ENCODE measurements around the gene STAG1. TPM values are rescaled to one million over a fixed set of nuclear protein-coding genes. Genes with fewer than 3 reads are reported as not detected.

The STAG1 gene
- total and polyA plus RNA-seq, 4 donors = 4.6 to 28.0 (median 16.6) TPM

DNA sequence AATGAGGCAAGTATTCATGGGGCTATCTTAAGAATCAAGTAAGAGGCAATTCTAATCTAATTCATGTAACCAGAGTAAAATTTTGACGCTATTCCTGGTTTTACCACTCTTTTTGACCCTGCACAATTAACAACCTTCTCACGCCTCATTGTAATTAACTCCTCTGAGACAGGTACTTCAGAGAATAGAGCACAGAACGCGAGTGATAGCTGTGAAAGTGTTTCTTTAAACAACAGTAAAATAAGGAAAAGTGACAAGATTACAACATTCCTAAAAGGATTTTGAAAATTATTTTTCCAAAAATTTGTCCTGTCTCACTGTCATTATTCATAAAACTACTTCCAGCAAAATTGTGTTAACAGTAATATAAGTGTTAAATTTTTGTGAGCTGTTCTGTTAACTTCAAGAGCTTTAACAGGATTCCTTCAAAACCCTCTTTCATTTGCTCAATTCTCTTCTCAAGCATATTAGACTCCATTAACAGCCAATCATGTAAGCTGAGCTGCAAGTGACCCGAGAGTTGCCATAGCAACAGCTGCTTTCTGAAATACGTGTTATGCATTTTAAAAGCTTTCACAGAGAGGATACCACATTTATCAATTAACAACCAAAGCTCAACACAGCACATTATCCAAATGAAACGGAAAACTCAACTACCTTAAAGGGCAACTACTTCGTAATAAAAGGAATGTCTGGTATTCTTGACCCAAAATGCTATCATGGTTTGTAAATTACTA is 93.1 kb downstream of the STAG1 start:
- Histone ChIP-seq H3K27ac (ENCODE audit: low read depth in 1 of 2, low read length in 2 of 2) (no peak overlapping the region), H3K36me3 (ENCODE audit: control insufficient read depth in 4 of 4, insufficient read depth in 3 of 4, low read depth in 1 of 4, low read length in 3 of 4) (no peaks in the 10 kb centered on the region), H3K9me3 (ENCODE audit: control insufficient read depth in 4 of 4, low read length in 3 of 4) (peaks cover 0 to 4% (median 0%) of the 10 kb centered on the region in 4 donors), H3K4me3 (ENCODE audit: low read depth in 1 of 3, low read length in 3 of 3) (no peak overlapping the region), H3K9ac (ENCODE audit: low read depth in 1 of 2, low read length in 2 of 2) (no peak overlapping the region), H3K27me3 (ENCODE audit: control insufficient read depth in 4 of 4, insufficient read depth in 4 of 4, low read length in 3 of 4) (no peaks in the 10 kb centered on the region), H3K4me1 (ENCODE audit: control insufficient read depth in 4 of 4, insufficient read depth in 4 of 4, low read length in 3 of 4) (peaks cover 0 to 3% (median 0%) of the 10 kb centered on the region in 4 donors)
- TF ChIP-seq, protein P1, sequence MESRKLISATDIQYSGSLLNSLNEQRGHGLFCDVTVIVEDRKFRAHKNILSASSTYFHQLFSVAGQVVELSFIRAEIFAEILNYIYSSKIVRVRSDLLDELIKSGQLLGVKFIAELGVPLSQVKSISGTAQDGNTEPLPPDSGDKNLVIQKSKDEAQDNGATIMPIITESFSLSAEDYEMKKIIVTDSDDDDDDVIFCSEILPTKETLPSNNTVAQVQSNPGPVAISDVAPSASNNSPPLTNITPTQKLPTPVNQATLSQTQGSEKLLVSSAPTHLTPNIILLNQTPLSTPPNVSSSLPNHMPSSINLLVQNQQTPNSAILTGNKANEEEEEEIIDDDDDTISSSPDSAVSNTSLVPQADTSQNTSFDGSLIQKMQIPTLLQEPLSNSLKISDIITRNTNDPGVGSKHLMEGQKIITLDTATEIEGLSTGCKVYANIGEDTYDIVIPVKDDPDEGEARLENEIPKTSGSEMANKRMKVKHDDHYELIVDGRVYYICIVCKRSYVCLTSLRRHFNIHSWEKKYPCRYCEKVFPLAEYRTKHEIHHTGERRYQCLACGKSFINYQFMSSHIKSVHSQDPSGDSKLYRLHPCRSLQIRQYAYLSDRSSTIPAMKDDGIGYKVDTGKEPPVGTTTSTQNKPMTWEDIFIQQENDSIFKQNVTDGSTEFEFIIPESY (IDR thresholded peaks at IDR 0.05) = no peak
- no peak for TF ChIP-seq FOXA1 (IDR thresholded peaks at IDR 0.05)
- no peak for TF ChIP-seq RXRA (IDR thresholded peaks at IDR 0.05)
- no peak for TF ChIP-seq JUND (IDR thresholded peaks at IDR 0.05)
- no peak for TF ChIP-seq RAD21 (IDR thresholded peaks at IDR 0.05)
- TF ChIP-seq, protein P2, sequence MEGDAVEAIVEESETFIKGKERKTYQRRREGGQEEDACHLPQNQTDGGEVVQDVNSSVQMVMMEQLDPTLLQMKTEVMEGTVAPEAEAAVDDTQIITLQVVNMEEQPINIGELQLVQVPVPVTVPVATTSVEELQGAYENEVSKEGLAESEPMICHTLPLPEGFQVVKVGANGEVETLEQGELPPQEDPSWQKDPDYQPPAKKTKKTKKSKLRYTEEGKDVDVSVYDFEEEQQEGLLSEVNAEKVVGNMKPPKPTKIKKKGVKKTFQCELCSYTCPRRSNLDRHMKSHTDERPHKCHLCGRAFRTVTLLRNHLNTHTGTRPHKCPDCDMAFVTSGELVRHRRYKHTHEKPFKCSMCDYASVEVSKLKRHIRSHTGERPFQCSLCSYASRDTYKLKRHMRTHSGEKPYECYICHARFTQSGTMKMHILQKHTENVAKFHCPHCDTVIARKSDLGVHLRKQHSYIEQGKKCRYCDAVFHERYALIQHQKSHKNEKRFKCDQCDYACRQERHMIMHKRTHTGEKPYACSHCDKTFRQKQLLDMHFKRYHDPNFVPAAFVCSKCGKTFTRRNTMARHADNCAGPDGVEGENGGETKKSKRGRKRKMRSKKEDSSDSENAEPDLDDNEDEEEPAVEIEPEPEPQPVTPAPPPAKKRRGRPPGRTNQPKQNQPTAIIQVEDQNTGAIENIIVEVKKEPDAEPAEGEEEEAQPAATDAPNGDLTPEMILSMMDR (IDR thresholded peaks at IDR 0.05; ENCODE audit: low read depth, low read length, missing input control) = no peak
- TF ChIP-seq, protein P3, sequence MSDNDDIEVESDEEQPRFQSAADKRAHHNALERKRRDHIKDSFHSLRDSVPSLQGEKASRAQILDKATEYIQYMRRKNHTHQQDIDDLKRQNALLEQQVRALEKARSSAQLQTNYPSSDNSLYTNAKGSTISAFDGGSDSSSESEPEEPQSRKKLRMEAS (IDR thresholded peaks at IDR 0.05) = no peak
- no peak for TF ChIP-seq SP1 (IDR thresholded peaks at IDR 0.05)
- TF ChIP-seq YY1 (IDR thresholded peaks at IDR 0.05) = no peak
- TF ChIP-seq, protein P4, sequence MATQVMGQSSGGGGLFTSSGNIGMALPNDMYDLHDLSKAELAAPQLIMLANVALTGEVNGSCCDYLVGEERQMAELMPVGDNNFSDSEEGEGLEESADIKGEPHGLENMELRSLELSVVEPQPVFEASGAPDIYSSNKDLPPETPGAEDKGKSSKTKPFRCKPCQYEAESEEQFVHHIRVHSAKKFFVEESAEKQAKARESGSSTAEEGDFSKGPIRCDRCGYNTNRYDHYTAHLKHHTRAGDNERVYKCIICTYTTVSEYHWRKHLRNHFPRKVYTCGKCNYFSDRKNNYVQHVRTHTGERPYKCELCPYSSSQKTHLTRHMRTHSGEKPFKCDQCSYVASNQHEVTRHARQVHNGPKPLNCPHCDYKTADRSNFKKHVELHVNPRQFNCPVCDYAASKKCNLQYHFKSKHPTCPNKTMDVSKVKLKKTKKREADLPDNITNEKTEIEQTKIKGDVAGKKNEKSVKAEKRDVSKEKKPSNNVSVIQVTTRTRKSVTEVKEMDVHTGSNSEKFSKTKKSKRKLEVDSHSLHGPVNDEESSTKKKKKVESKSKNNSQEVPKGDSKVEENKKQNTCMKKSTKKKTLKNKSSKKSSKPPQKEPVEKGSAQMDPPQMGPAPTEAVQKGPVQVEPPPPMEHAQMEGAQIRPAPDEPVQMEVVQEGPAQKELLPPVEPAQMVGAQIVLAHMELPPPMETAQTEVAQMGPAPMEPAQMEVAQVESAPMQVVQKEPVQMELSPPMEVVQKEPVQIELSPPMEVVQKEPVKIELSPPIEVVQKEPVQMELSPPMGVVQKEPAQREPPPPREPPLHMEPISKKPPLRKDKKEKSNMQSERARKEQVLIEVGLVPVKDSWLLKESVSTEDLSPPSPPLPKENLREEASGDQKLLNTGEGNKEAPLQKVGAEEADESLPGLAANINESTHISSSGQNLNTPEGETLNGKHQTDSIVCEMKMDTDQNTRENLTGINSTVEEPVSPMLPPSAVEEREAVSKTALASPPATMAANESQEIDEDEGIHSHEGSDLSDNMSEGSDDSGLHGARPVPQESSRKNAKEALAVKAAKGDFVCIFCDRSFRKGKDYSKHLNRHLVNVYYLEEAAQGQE (IDR thresholded peaks at IDR 0.05) = no peak
- TF ChIP-seq NR2F2 (IDR thresholded peaks at IDR 0.05) = no peak
- TF ChIP-seq HNF4A (conservative IDR thresholded peaks at IDR 0.05) = no peak
- no peak for TF ChIP-seq FOXA2 (IDR thresholded peaks at IDR 0.05)
- no peak for TF ChIP-seq GABPA (IDR thresholded peaks at IDR 0.05 in 1 of 2, conservative IDR thresholded peaks at IDR 0.05 in 1 of 2)
- TF ChIP-seq, protein P5, sequence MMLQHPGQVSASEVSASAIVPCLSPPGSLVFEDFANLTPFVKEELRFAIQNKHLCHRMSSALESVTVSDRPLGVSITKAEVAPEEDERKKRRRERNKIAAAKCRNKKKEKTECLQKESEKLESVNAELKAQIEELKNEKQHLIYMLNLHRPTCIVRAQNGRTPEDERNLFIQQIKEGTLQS (IDR thresholded peaks at IDR 0.05) = no peak
- TF ChIP-seq TAF1 (conservative IDR thresholded peaks at IDR 0.05) = no peak
- TF ChIP-seq EGR1 (IDR thresholded peaks at IDR 0.05; ENCODE audit: low read depth in 2 of 2) = no peak
- TF ChIP-seq HNF4G (IDR thresholded peaks at IDR 0.05) = no peak
- no peak for DNase-seq (ENCODE audit: low spot score)
- 86% methylated on average over 8 of the region's 8 CpGs for WGBS
